Left lobe of liver (tissue), 2 donors: ENCODE data around the gene TLCD3A. TPM values are rescaled to one million over a fixed set of nuclear protein-coding genes. Genes with fewer than 3 reads are reported as not detected.
"Not testable (repeated sequence)": the region's sequence is repeated elsewhere in the genome, so short reads cannot be mapped to it uniquely, and the experiment has no call there.

Experiments used
- ATAC-seq: fragments of 200-7000 bp; cut with Tn5 transposase; one replicate; pipeline ENCODE4 v1.9.1; 2020; ENCODE audit warnings: mild to moderate bottlenecking, moderate library complexity
- DNase-seq: peaks from one replicate; pipeline ENCODE4 v3.0.0-alpha.2; 2020; ENCODE audit warnings: low spot score
- total RNA-seq: library from RNA; stranded (reverse); gene quantifications from one replicate; pipeline ENCODE4 v1.2.1, GENCODE V29; 2021
- donor health status: DM: no; HTN: no; CAD: no; lungs with moderate emphysema.
- donor health status: DM: no; HTN: yes; CAD: no.

Gene TLCD3A
- total RNA-seq, 1 donor from 2014 or later = 0.50 TPM

- ATAC-seq (no peak), DNase-seq (no peak)
These were observed 14.6 kb downstream of the TLCD3A start for GRCh38 chr17:746783-747629.

DNA sequence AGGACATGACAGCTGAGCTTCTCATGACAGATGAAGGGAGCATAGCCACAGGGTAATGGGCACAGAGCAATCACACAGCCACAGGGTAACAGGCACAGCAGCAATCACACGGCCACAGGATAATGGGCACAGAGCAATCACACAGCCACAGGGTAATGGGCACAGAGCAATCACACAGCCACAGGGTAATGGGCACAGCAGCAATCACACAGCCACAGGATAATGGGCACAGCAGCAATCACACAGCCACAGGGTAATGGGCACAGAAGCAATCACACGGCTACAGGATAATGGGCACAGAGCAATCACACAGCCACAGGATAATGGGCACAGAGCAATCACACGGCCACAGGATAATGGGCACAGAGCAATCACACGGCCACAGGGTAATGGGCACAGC is 16.2 kb downstream of the TLCD3A start:
- DNase-seq, ATAC-seq: not testable (repeated sequence)

GRCh38 chr17:749359-749758 is 17.0 kb downstream of the TLCD3A start:
- DNase-seq, ATAC-seq: not testable (repeated sequence)

DNA sequence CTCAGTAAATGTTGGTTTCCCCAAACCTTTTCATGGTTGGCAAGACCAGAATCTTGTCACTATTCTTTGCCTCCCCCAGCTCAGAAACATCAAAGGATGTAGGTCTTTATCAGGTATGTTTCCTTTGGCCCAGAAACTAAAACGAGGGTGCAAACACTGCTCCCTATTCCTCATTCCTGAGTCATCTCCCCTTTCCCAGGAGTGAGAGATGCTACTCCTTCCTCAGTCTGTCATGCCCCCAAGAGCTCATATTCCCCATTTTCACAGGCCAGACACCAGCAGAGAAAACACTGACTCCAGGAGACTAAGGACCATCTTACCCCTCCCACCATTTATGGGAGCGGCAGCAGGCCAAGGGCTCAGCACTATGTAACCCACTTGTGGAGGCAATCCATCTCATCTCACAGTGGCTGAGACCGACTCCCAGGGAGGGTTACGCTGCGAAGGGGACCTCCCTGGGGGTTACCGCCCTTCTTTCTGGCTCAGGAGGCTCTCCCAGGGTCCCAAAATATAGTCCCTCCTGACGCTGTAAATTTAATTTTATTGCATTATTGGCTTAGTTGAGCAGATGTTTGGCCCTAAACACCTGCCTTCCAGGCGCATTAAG is 18.1 kb downstream of the TLCD3A start:
- no peak for DNase-seq
- no peak for ATAC-seq

DNA sequence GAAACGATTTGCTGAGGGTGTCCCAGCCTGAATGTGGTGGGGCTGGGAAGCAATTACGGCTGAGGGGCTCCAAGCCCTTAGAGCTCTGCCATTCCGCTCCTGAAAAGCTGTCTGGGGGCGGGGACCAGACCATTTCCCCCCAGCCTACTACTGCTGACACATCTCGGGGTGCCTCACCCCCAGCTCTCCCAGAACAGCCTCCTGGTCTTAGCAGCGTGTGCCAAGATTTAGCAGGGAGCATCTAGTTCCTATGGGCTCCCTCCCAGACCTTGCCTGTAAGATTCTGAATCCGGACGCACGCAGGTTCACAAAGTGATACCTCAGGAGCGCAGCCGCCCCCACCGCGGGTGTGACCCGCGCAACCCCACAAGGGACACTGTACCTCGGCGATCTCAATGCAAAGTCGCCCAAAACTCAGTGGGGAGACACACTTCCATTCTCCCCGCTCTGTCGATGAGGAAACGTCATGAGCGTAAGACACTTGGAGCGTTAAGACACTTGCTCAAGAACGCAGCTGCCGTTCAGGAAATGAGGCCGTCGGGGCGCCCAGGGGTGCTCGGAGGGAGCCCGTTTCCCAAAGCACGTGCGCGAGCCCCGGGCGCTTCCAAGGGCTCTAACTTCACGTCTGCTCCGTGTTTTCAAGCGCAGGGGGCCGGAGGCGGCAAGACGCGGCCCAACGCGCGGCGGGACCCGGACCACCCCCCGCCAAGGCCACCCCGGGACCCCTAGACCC is 19.0 kb downstream of the TLCD3A start:
- ATAC-seq (peak; percentile 10), DNase-seq (peak; percentile 49)

DNA sequence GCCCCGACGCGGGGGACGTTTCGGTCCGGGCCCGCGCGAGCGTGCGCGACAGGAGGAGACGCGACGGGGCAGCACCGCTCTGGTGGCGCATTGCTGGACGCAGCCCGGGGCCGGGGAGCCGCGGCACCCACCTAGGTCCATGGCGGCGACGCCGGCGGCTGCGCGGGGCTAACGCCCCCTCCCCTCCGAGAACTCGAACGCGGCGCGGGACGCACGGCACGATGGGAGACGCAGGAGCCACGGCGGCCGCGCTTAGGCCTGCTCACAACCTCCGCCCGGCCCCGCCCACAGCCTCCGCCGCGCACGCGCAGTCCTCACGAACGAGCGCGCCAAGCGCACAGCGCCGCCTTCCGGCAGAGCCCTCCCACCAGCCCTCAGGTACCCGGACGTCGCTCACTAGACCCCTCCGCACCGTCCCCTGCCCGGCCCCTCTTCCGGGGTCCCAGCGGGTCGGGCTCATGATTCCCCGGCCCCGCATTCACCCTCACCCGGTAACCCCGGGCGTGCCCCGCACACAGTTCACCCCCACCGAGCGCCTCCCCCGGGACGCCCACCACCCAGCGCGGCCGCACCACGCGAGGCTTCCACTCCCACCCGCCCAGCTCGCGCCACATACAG is 19.7 kb downstream of the TLCD3A start, which contains the start of gene GEMIN4:
Gene GEMIN4 (minus strand): TSS at position 263 of the 618 bp plus-strand sequence. CDS start 122 bp downstream, at position 141.
- DNase-seq = peak; percentile 94
- ATAC-seq = peak; percentile 94

DNA sequence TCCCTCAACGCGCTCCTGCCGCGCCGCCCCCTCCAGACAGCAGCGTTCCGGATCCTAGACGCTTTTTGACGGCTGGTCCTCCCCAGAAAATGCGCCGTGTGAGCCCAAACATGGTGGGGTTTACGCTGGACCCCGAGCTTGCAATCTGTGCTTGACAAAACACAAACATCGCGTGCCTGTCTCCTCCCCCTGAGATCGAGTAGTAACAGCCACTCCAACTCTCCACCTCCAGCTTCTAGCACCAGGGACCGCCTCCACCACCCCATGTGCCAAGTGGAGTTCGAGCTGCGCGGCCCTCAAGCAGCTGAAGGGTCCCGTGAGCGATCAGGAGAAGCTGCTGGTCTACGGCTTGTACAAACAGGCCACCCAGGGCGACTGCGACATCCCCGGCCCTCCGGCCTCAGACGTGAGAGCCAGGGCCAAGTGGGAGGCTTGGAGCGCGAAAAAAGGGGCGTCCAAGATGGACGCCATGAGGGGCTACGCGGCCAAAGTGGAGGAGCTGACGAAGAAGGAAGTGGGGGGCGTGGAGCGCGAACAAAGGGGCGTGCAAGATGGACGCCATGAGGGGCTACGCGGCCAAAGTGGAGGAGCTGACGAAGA is 20.3 kb downstream of the TLCD3A start:
- DNase-seq = peak; percentile 79
- peak; percentile 85 for ATAC-seq

- ATAC-seq (no peak), DNase-seq (no peak)
These were observed 21.0 kb downstream of the TLCD3A start for GRCh38 chr17:753418-753817.

GRCh38 chr17:755319-755961 is 23.0 kb downstream of the TLCD3A start:
- not testable (repeated sequence) for ATAC-seq, DNase-seq

DNA sequence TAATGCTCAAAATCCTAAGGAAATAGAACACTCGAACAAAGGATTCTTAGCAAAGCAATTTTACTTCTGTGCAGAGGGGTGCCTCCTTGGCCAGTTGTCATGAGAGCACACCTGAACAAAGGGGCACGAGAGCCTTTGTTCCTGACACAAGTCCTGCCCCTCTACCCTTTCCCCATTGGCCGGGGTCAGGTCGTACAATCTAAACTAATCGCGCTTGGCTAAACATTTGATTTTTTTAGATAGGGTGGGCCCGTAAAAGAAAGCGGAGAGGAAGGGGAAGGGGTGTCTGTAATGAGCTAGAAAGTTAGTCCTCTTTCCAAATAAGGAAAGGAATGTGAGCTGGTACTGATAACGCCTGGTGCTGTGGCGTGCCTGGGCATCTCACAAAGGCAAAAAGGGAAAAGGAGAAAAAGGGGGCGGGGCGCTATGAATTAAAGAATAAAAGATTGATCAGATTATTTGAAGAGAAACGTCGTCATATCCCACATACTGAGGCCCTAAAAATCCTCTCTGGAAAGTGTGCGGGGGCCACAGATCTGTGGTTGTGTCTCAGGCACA is 23.7 kb downstream of the TLCD3A start:
- ATAC-seq, DNase-seq: not testable (repeated sequence)

- ATAC-seq (no peak), DNase-seq (no peak)
These were observed 27.6 kb downstream of the TLCD3A start for GRCh38 chr17:759964-760363.

DNA sequence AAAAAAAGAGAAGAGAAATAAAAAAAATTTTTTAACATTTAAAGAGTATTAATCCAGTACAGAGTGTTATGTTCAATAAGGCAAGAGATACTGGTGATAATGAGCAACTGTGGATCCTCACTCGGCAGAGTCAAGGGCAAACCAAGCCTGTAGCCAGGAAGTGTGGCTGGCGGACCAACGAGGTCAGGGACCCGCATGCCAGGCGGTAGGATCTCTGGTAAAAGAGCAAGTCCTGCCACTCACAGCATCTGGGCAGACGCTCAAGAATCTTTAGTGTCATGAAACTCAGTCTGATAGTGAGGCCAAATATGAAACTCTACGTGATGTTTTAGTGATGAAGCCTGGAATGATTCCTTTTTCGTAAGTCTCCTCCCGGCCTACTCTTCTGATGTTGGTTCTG is 28.0 kb downstream of the TLCD3A start:
- ATAC-seq (peak; percentile 17), DNase-seq (no peak)

DNA sequence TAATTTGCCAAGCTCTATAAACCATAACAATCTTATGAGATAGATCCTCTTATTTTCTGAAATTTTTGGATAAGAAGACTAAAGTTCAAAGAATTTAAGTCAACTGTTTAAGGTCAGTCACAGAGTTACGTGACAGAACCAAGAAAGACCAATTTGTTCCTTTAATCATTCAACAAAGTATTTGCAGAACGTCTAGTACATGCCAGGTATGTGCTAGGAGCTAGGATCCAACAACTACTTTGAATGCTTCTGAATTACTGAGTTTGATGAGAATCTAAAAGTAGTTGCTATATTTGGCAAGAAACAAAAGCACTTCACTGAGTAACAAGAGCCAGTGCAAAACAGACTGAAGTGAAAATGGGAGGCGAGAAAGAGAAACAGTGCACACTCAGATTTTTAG is 34.7 kb downstream of the TLCD3A start:
- ATAC-seq = no peak

GRCh38 chr17:773016-773415 is 40.6 kb downstream of the TLCD3A start:
- DNase-seq (no peak), ATAC-seq (no peak)

More for the DNA sequence above, 34.7 kb downstream of the TLCD3A start:
- DNase-seq = no peak

DNA sequence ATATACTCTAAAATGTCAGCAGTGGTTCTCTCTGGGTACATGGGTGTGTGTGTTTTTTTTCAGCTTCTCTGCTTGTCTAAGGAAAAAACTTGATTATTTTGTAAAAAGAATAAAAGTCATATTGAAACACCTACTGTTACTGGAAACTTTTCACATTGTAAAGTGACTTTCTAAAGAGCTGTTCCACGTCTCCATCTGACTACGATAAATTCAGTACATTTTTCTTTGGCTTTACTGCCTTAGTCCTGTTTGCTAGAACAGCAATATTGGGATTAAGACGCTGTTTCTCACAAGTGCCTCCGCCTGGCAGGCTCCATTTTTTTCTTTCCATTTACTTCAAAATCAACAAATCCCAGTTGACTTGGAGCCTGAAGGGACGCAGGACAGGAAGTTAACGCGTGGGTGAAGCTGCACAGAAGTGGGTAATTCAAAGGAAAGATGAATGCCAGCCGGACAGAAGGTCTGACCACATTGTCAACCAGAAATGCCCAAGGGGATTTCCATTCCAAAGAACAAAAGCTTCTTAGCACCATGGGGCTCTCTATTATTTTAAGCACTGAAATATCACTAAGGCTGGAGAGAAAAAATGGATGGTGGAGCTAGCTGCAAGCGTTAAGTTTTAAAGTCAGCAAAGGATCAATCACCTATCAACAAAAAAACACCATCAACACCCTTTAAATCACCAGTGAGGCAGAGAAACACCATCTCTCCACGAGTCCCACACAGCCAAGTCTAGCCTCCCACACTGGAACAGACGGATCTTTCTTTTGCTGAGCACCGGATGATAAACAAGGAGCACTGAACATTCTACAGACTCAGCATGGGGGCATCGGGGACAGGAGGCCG is 41.3 kb downstream of the TLCD3A start:
- no peak for ATAC-seq
- no peak for DNase-seq

- no peak for ATAC-seq
These were observed 41.9 kb downstream of the TLCD3A start for GRCh38 chr17:774313-774584.

GRCh38 chr17:778096-778495 is 45.7 kb downstream of the TLCD3A start:
- DNase-seq = no peak
- no peak for ATAC-seq

More at GRCh38 chr17:774313-774584, 41.9 kb downstream of the TLCD3A start:
- no peak for DNase-seq

DNA sequence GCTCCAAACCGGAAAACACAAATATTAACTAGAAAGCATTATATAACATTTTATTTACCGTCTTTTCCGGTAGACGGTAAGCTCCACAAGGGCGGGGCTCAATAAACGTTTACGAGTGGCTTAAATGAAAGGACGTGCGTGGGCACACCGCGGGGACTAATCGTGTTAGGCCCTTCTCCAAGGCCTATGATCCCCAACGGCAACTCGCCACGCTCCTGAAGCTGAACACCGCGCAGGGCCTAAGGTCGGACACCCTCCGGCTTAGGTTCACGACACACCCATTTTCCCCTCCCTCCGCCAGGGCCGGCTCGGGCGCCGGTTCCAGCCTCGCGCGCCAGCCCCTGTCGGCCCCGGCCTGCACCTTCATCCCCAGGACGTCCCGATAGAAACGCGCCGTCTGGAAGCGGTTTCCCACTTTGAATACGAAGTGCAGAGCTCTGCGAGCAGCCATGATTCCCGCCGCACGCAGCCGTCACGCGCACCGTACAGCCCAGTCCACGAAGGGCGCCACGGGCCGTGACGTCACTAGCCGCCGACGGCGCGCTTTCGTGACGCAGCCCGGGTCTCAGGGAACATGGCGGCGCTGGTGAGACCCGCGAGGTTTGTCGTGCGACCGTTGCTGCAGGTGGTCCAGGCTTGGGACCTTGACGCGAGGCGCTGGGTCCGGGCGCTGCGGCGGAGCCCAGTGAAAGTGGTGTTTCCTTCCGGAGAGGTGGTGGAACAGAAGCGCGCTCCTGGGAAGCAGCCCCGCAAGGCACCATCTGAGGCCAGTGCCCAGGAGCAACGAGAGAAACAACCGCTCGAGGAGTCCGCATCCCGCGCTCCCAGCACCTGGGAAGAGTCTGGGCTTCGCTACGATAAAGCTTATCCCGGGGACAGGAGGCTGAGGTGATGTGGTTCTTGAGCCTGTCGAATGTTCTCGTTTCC is 49.7 kb downstream of the TLCD3A start, which contains the start of the genes GLOD4 and MRM3:
Gene GLOD4 (minus strand): TSS at position 476 of the 927 bp plus-strand sequence. CDS start 25 bp downstream, at position 451.
Gene MRM3 (plus strand): TSS at position 549 of the 927 bp plus-strand sequence. CDS start 26 bp downstream, at position 575.
- ATAC-seq (peak; percentile 93), DNase-seq (peak; percentile 94)
